Measurements from ENCODE around the gene UPK2.

UPK2 gene

GRCh38 chr11:118956094-118956846 is at the start of gene UPK2:
Gene UPK2, plus strand, starts transcription at chr11:118956298. Its CDS starts 53 bp downstream, at chr11:118956351.
- Histone ChIP-seq H3K27ac (ENCODE audit: low read depth, low read length) (no peak within 1 kb of the TSS), H3K4me1 (ENCODE audit: control insufficient read depth, insufficient read depth, low read length) (no peaks in the 10 kb centered on the region), H3K27me3 (ENCODE audit: control insufficient read depth, insufficient read depth, low read length) (no peaks in the 10 kb centered on the region), H3K9ac (ENCODE audit: low read length) (no peak within 1 kb of the TSS), H3K36me3 (ENCODE audit: control insufficient read depth, insufficient read depth, low read length) (no peaks in the 10 kb centered on the region), H3K4me3 (ENCODE audit: low read length) (no peak within 1 kb of the TSS)

- Histone ChIP-seq H3K4me1 (ENCODE audit: control insufficient read depth, insufficient read depth, low read length) (peaks cover 39% of the 10 kb centered on the region), H3K36me3 (ENCODE audit: control insufficient read depth, insufficient read depth, low read length) (peaks cover 18% of the 10 kb centered on the region), H3K9ac (ENCODE audit: low read length) (no peak overlapping the region), H3K27me3 (ENCODE audit: control insufficient read depth, insufficient read depth, low read length) (peaks cover 2% of the 10 kb centered on the region), H3K27ac (ENCODE audit: low read depth, low read length) (peak overlapping the region; percentile 3), H3K4me3 (ENCODE audit: low read length) (peak overlapping the region; percentile 8)
Observed at GRCh38 chr11:118907051-118908042, 48.8 kb upstream of the UPK2 start.

- Histone ChIP-seq H3K36me3 (ENCODE audit: control insufficient read depth, insufficient read depth, low read length) (peaks cover 12% of the 10 kb centered on the region), H3K27ac (ENCODE audit: low read depth, low read length) (peak overlapping the region; percentile 3), H3K4me1 (ENCODE audit: control insufficient read depth, insufficient read depth, low read length) (peaks cover 48% of the 10 kb centered on the region), H3K4me3 (ENCODE audit: low read length) (no peak overlapping the region), H3K27me3 (ENCODE audit: control insufficient read depth, insufficient read depth, low read length) (peaks cover 2% of the 10 kb centered on the region), H3K9ac (ENCODE audit: low read length) (no peak overlapping the region)
Observed at GRCh38 chr11:118908264-118908663, 47.8 kb upstream of the UPK2 start.

GRCh38 chr11:118908901-118909618 is 47.0 kb upstream of the UPK2 start:
- Histone ChIP-seq H3K4me1 (ENCODE audit: control insufficient read depth, insufficient read depth, low read length) (peaks cover 54% of the 10 kb centered on the region), H3K27me3 (ENCODE audit: control insufficient read depth, insufficient read depth, low read length) (peaks cover 2% of the 10 kb centered on the region), H3K4me3 (ENCODE audit: low read length) (peak overlapping the region; percentile 58)

GRCh38 chr11:118909619-118910308 is 46.3 kb upstream of the UPK2 start:
- H3K27ac ChIP-seq (ENCODE audit: low read depth, low read length), result peak overlapping the region; percentile 91
- H3K9ac ChIP-seq (ENCODE audit: low read length), result peak overlapping the region; percentile 36
- H3K4me3 ChIP-seq (ENCODE audit: low read length), result peak overlapping the region; percentile 58
- H3K36me3 ChIP-seq (ENCODE audit: control insufficient read depth, insufficient read depth, low read length), result peaks cover 6% of the 10 kb centered on the region
- H3K4me1 ChIP-seq (ENCODE audit: control insufficient read depth, insufficient read depth, low read length), result peaks cover 61% of the 10 kb centered on the region
- peaks cover 2% of the 10 kb centered on the region for H3K27me3 ChIP-seq (ENCODE audit: control insufficient read depth, insufficient read depth, low read length)

More at GRCh38 chr11:118908901-118909618, 47.0 kb upstream of the UPK2 start:
- H3K27ac ChIP-seq (ENCODE audit: low read depth, low read length), result peak overlapping the region; percentile 91
- H3K9ac ChIP-seq (ENCODE audit: low read length), result peak overlapping the region; percentile 36
- peaks cover 6% of the 10 kb centered on the region for H3K36me3 ChIP-seq (ENCODE audit: control insufficient read depth, insufficient read depth, low read length)

GRCh38 chr11:118910309-118911112 is 45.6 kb upstream of the UPK2 start:
- Histone ChIP-seq H3K4me1 (ENCODE audit: control insufficient read depth, insufficient read depth, low read length) (peaks cover 65% of the 10 kb centered on the region), H3K4me3 (ENCODE audit: low read length) (peak overlapping the region; percentile 58), H3K9ac (ENCODE audit: low read length) (peak overlapping the region; percentile 13), H3K27ac (ENCODE audit: low read depth, low read length) (peak overlapping the region; percentile 91), H3K27me3 (ENCODE audit: control insufficient read depth, insufficient read depth, low read length) (peaks cover 2% of the 10 kb centered on the region), H3K36me3 (ENCODE audit: control insufficient read depth, insufficient read depth, low read length) (peaks cover 6% of the 10 kb centered on the region)

GRCh38 chr11:118911113-118911879 is 44.8 kb upstream of the UPK2 start:
- Histone ChIP-seq H3K27me3 (ENCODE audit: control insufficient read depth, insufficient read depth, low read length) (peaks cover 2% of the 10 kb centered on the region), H3K36me3 (ENCODE audit: control insufficient read depth, insufficient read depth, low read length) (peaks cover 6% of the 10 kb centered on the region), H3K9ac (ENCODE audit: low read length) (no peak overlapping the region), H3K27ac (ENCODE audit: low read depth, low read length) (peak overlapping the region; percentile 91), H3K4me1 (ENCODE audit: control insufficient read depth, insufficient read depth, low read length) (peaks cover 73% of the 10 kb centered on the region), H3K4me3 (ENCODE audit: low read length) (peak overlapping the region; percentile 23)

GRCh38 chr11:118911880-118912741 is 44.0 kb upstream of the UPK2 start:
- Histone ChIP-seq H3K36me3 (ENCODE audit: control insufficient read depth, insufficient read depth, low read length) (peaks cover 3% of the 10 kb centered on the region), H3K4me1 (ENCODE audit: control insufficient read depth, insufficient read depth, low read length) (peaks cover 78% of the 10 kb centered on the region), H3K9ac (ENCODE audit: low read length) (no peak overlapping the region), H3K27me3 (ENCODE audit: control insufficient read depth, insufficient read depth, low read length) (peaks cover 2% of the 10 kb centered on the region), H3K4me3 (ENCODE audit: low read length) (peak overlapping the region; percentile 31), H3K27ac (ENCODE audit: low read depth, low read length) (peak overlapping the region; percentile 91)

GRCh38 chr11:118912742-118913410 is 43.2 kb upstream of the UPK2 start:
- peak overlapping the region; percentile 8 for H3K9ac ChIP-seq (ENCODE audit: low read length)
- H3K4me1 ChIP-seq (ENCODE audit: control insufficient read depth, insufficient read depth, low read length), result peaks cover 77% of the 10 kb centered on the region
- H3K27me3 ChIP-seq (ENCODE audit: control insufficient read depth, insufficient read depth, low read length), result peaks cover 2% of the 10 kb centered on the region
- H3K4me3 ChIP-seq (ENCODE audit: low read length), result peak overlapping the region; percentile 31
- no peaks in the 10 kb centered on the region for H3K36me3 ChIP-seq (ENCODE audit: control insufficient read depth, insufficient read depth, low read length)
- peak overlapping the region; percentile 91 for H3K27ac ChIP-seq (ENCODE audit: low read depth, low read length)

Measured in rectal smooth muscle tissue (tissue), 1 donor.